ENCODE measurements around the gene ARAF. TPM values are rescaled to one million over a fixed set of nuclear protein-coding genes. Genes with fewer than 3 reads are reported as not detected.
A peak's percentile ranks its signal among the peaks of the same experiment; 100 is the strongest.
"Not testable (repeated sequence)": the region's sequence is repeated elsewhere in the genome, so short reads cannot be mapped to it uniquely, and the experiment has no call there.

The ARAF gene
- 12.3 TPM for total RNA-seq
- 45.4 TPM for polyA plus RNA-seq

DNA sequence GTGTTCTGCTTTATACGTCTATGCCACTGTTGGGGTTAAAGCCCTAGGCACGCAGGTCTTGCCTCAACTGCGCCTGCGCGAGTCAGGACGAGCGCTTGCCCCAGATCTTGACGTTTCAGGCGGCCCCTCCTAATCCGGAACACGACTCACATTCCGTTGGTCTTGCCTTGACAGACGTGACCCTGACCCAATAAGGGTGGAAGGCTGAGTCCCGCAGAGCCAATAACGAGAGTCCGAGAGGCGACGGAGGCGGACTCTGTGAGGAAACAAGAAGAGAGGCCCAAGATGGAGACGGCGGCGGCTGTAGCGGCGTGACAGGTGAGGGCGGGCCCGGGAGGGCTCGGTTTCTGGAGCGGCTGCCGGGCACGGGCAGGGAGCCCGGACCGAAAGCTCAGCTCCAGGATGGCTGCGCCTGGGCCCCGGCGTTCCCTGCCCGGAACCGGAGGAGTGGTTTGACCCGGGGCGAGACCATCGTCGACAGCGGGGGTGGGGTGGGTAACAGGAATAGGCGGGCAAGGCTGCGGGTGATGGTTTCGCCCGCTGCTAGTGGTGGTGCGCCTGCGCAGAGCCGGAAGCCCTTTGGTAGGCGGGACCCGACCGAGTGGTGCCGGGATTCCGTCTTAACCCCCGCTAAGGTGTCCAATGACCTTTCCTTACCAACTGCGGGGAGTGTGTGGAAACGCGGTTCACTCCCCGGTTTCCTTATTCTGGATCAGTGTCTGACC lies at the start of gene ARAF:
ARAF (plus strand) TSS at position 272 of the 725 bp plus-strand sequence. CDS start 1,763 bp downstream, outside the sequence.
- Histone ChIP-seq H3K4me3 (ENCODE audit: low read depth, low read length) (peak within 1 kb of the TSS; percentile 56), H3K27ac (ENCODE audit: low read depth) (peak within 1 kb of the TSS; percentile 97), H3K36me3 (ENCODE audit: insufficient read depth) (peaks cover 2% of the 10 kb centered on the region), H3K4me1 (ENCODE audit: insufficient read depth) (no peaks in the 10 kb centered on the region)
- peak; percentile 98 for DNase-seq (ENCODE audit: extremely low spot score)
- under 1% methylated on average over 59 of the region's 59 CpGs for WGBS

DNA sequence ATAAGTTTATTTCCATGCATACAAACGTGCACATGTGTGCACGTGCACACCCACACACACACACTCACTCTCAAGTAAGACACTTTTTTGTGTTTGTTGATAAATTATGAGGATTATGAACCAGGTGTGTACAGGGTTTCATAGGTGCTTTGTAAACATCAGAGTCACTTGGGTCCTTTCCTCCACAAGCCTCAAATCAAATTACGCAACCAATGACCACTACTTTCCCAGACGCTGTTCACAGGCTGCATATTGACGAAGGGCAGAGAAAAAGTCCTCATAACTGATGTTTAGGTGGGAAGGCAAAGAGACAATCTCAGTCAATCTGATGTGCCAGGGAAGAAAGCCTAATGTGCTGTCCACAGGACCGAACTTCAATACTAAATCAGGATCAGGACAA lies 48.6 kb upstream of the ARAF start:
- H3K36me3 ChIP-seq (ENCODE audit: insufficient read depth); H3K4me3 ChIP-seq (ENCODE audit: low read depth, low read length); DNase-seq (ENCODE audit: extremely low spot score); H3K4me1 ChIP-seq (ENCODE audit: insufficient read depth); H3K27ac ChIP-seq (ENCODE audit: low read depth): not testable (repeated sequence)
- WGBS, result 91% methylated on average over 4 of the region's 6 CpGs

DNA sequence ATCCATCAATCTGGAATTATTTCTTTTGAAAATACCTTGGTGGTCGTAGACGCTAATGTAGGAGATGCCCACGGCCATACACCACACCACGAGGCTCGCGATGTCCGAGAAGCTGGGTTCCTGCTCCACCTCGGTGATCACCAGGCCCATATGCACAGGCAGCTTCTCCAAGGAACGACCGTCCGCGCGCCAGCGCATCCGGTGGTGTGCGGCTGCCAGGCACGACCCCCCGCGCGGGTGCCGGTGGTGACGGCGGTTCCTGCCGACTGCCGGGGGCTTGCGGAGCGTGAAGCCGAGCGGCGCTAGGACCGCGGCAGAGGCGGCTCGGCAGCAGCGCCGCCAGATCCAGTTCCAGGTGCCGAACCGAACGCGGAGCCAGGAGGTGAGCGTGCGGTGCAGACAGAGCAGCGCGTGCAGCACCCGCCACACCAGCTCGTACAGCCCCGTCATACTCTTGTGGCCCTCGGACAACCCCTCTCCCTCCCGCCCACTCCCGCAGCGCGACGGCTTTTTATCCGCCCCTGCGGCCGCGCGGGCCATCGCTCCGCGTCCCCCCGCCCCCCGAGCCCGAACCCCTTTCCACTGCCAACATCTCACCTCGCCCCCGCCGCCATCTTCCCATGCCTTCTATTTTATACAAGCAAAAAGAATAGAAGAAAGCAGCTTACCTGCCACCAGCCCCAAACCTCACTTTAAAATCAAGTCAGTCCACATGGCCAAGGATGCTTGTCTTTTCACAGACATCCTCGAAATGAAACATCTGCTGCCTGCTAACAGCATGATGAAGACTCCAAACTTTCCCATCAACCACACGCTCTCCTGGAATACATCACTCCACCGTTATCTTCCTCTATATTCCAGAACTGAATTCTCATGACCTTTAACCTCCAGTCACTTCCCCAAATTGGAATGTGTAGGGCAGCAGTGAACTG lies 47.7 kb upstream of the ARAF start:
- not testable (repeated sequence) for H3K27ac ChIP-seq (ENCODE audit: low read depth); H3K36me3 ChIP-seq (ENCODE audit: insufficient read depth); H3K4me1 ChIP-seq (ENCODE audit: insufficient read depth); DNase-seq (ENCODE audit: extremely low spot score)
- WGBS, result 4% methylated on average over 36 of the region's 70 CpGs
- H3K4me3 ChIP-seq (ENCODE audit: low read depth, low read length), result peak overlapping the region; percentile 33

GRCh38 chrX:47514533-47515235 lies 46.3 kb upstream of the ARAF start:
- no peak for DNase-seq (ENCODE audit: extremely low spot score)
- 78% methylated on average over 7 of the region's 7 CpGs for WGBS

GRCh38 chrX:47515941-47516665 lies 44.9 kb upstream of the ARAF start:
- Histone ChIP-seq H3K4me3 (ENCODE audit: low read depth, low read length) (no peak overlapping the region), H3K4me1 (ENCODE audit: insufficient read depth) (no peaks in the 10 kb centered on the region), H3K36me3 (ENCODE audit: insufficient read depth) (no peaks in the 10 kb centered on the region), H3K27ac (ENCODE audit: low read depth) (no peak overlapping the region)
- 93% methylated on average over 8 of the region's 8 CpGs for WGBS
- no peak for DNase-seq (ENCODE audit: extremely low spot score)

More at GRCh38 chrX:47514533-47515235, 46.3 kb upstream of the ARAF start:
- H3K27ac ChIP-seq (ENCODE audit: low read depth), result no peak overlapping the region
- H3K36me3 ChIP-seq (ENCODE audit: insufficient read depth), result no peaks in the 10 kb centered on the region
- H3K4me3 ChIP-seq (ENCODE audit: low read depth, low read length), result no peak overlapping the region
- H3K4me1 ChIP-seq (ENCODE audit: insufficient read depth), result no peaks in the 10 kb centered on the region

DNA sequence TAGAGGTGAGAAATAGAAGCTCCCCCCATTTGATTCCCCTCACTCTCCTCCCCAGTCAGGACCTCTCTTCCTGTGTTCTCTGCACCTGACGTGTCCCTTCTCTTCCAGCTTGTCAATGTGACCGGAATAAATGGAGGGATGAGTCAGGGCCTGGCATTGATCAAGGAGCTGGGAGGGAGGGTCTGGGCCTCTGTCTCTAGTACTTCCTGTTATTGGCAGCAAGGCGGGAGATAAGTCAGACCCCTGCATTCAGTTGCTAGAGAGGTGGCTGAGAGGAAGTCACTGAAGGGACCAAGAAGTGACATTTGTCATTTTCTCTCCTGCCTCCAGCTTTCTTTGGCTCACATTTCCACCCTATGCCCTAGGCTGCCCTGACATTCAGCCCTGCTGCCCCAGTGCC lies 42.9 kb upstream of the ARAF start:
- Histone ChIP-seq H3K4me3 (ENCODE audit: low read depth, low read length) (no peak overlapping the region), H3K36me3 (ENCODE audit: insufficient read depth) (no peaks in the 10 kb centered on the region), H3K4me1 (ENCODE audit: insufficient read depth) (no peaks in the 10 kb centered on the region), H3K27ac (ENCODE audit: low read depth) (no peak overlapping the region)
- no peak for DNase-seq (ENCODE audit: extremely low spot score)
- WGBS, result 77% methylated on average over 3 of the region's 3 CpGs

- WGBS, result 3% methylated on average over 26 of the region's 33 CpGs
- H3K36me3 ChIP-seq (ENCODE audit: insufficient read depth), result no peaks in the 10 kb centered on the region
- no peaks in the 10 kb centered on the region for H3K4me1 ChIP-seq (ENCODE audit: insufficient read depth)
- no peak for DNase-seq (ENCODE audit: extremely low spot score)
- H3K4me3 ChIP-seq (ENCODE audit: low read depth, low read length), result peak overlapping the region; percentile 45
- no peak overlapping the region for H3K27ac ChIP-seq (ENCODE audit: low read depth)
Measured at GRCh38 chrX:47523297-47523696, 37.7 kb upstream of the ARAF start.

GRCh38 chrX:47523713-47524166 lies 37.3 kb upstream of the ARAF start:
- 3% methylated on average over 33 of the region's 34 CpGs for WGBS
- H3K27ac ChIP-seq (ENCODE audit: low read depth), result no peak overlapping the region
- H3K4me3 ChIP-seq (ENCODE audit: low read depth, low read length), result peak overlapping the region; percentile 45
- H3K4me1 ChIP-seq (ENCODE audit: insufficient read depth), result no peaks in the 10 kb centered on the region
- no peaks in the 10 kb centered on the region for H3K36me3 ChIP-seq (ENCODE audit: insufficient read depth)
- no peak for DNase-seq (ENCODE audit: extremely low spot score)

- H3K27ac ChIP-seq (ENCODE audit: low read depth), result no peak overlapping the region
- H3K36me3 ChIP-seq (ENCODE audit: insufficient read depth), result no peaks in the 10 kb centered on the region
- 91% methylated on average over 8 of the region's 8 CpGs for whole genome bisulfite sequencing
- no peaks in the 10 kb centered on the region for H3K4me1 ChIP-seq (ENCODE audit: insufficient read depth)
- no peak for DNase-seq (ENCODE audit: extremely low spot score)
- no peak overlapping the region for H3K4me3 ChIP-seq (ENCODE audit: low read depth, low read length)
Measured at GRCh38 chrX:47529548-47529947, 31.5 kb upstream of the ARAF start.

DNA sequence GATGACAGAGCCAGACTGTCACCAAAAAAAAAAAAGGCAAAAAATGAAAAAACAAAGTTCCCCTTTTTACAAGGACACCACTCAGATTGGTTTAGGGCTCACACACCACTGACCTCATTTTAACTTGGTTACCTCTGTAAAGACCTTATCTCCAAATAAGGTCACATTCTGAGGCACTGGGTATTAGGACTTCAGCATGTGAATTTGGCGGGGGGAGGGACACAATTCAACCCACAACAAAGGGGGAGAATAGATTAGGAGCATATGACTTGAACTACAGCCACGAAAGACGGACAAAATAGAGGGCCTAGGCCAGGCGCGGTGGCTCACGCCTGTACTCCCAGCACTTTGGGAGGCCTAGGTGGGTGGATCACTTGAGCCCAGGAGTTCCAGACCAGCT lies 31.0 kb upstream of the ARAF start:
- Histone ChIP-seq H3K4me1 (ENCODE audit: insufficient read depth) (no peaks in the 10 kb centered on the region), H3K4me3 (ENCODE audit: low read depth, low read length) (no peak overlapping the region), H3K27ac (ENCODE audit: low read depth) (no peak overlapping the region), H3K36me3 (ENCODE audit: insufficient read depth) (no peaks in the 10 kb centered on the region)
- WGBS, result 91% methylated on average over 6 of the region's 6 CpGs
- DNase-seq (ENCODE audit: extremely low spot score), result no peak

- Histone ChIP-seq H3K27ac (ENCODE audit: low read depth) (no peak overlapping the region), H3K4me3 (ENCODE audit: low read depth, low read length) (no peak overlapping the region), H3K36me3 (ENCODE audit: insufficient read depth) (no peaks in the 10 kb centered on the region), H3K4me1 (ENCODE audit: insufficient read depth) (no peaks in the 10 kb centered on the region)
- peak; percentile 37 for DNase-seq (ENCODE audit: extremely low spot score)
Measured at GRCh38 chrX:47539860-47540259, 21.1 kb upstream of the ARAF start.

- no peaks in the 10 kb centered on the region for H3K4me1 ChIP-seq (ENCODE audit: insufficient read depth)
- H3K4me3 ChIP-seq (ENCODE audit: low read depth, low read length), result no peak overlapping the region
- H3K27ac ChIP-seq (ENCODE audit: low read depth), result no peak overlapping the region
- no peaks in the 10 kb centered on the region for H3K36me3 ChIP-seq (ENCODE audit: insufficient read depth)
- 17% methylated on average over 15 of the region's 15 CpGs for WGBS
- DNase-seq (ENCODE audit: extremely low spot score), result peak; percentile 75
Measured at GRCh38 chrX:47540754-47541538, 20.1 kb upstream of the ARAF start.
